KOPT-K1 (cell line): ENCODE measurements around the gene MTURN.

ENCODE experiments used
- H3K27ac ChIP-seq: fragments of 200-600 bp; sonication (generic); 2 replicates; pipeline ENCODE4 v1.5.1; 2016; ENCODE audit warnings: antibody characterized with exemption, mild to moderate bottlenecking, low read depth, low read length; ENCODE audit not compliant: poor library complexity, severe bottlenecking
- H3K36me3 ChIP-seq: fragments of 200-600 bp; sonication (generic); 2 replicates; pipeline ENCODE4 v1.5.1; 2017; ENCODE audit warnings: antibody characterized with exemption, mild to moderate bottlenecking, low read length, moderate library complexity; ENCODE audit not compliant: insufficient read depth
- H3K9me3 ChIP-seq: fragments of 200-600 bp; sonication (generic); 2 replicates; pipeline ENCODE4 v1.5.1; 2017; ENCODE audit warnings: antibody characterized with exemption, low read length, mild to moderate bottlenecking; ENCODE audit not compliant: insufficient read depth, poor library complexity, severe bottlenecking

The MTURN gene

DNA sequence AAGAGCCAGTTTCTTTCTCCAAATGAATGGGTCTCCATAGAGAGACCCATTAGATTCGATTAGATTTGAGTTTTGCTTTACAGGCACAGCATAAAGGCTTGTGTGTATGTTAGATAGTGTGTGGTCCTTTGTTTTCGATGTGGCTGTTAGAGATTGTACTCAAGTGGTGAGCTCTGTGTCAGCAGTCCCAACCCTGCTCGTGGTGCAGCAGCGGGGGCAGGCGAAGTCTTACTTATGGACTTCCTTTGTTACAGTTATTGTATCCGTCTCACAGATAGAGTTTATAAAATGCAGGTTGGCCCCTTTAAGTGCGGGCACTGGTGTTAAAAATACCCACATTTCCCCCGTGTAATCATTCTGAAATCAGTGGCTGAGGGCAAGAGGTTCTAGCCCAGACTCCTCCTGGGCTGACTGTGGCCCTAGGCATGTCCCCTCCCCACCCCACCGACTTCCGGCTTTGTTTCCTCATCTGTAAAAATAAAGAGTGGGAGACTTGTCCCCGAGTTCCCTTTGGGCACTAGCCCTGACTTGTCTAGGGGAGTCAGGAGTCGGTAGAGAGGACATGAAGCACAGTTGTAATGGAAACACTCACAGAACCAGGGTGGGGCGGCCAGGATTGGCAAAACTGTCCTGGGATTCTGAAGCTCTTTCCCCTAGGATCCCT, 28.6 kb downstream of the MTURN start:
- Histone ChIP-seq H3K27ac (no peak overlapping the region), H3K9me3 (no peaks in the 10 kb centered on the region), H3K36me3 (no peaks in the 10 kb centered on the region)

DNA sequence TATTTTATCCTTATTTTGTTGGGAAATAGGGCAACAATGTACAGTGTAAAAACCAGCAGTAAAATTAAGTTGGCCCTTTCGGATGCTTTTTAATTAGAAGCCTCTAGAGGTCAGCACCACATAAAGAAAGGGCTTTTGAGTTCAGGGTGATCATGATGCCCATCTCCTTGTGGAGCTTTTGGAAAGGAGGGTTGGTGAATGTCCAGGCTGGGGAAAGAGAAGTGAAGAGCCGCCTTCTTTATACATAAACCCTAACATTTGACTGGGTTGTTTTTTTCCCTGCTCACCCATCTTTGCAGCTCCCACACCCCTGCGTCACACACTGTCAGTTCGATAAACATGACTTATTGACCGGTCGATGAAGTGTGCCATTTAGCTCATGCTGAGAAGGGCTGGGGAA, 29.8 kb downstream of the MTURN start:
- Histone ChIP-seq H3K36me3 (no peaks in the 10 kb centered on the region), H3K9me3 (no peaks in the 10 kb centered on the region), H3K27ac (no peak overlapping the region)

GRCh38 chr7:30165590-30165989, 30.8 kb downstream of the MTURN start:
- Histone ChIP-seq H3K27ac (no peak overlapping the region), H3K36me3 (no peaks in the 10 kb centered on the region), H3K9me3 (no peaks in the 10 kb centered on the region)

GRCh38 chr7:30166155-30166840, 31.5 kb downstream of the MTURN start:
- Histone ChIP-seq H3K27ac (no peak overlapping the region), H3K9me3 (no peaks in the 10 kb centered on the region), H3K36me3 (no peaks in the 10 kb centered on the region)

- Histone ChIP-seq H3K36me3 (no peaks in the 10 kb centered on the region), H3K9me3 (no peaks in the 10 kb centered on the region), H3K27ac (no peak overlapping the region)
Measured at GRCh38 chr7:30166841-30167235, 32.1 kb downstream of the MTURN start.

GRCh38 chr7:30167901-30168300, 33.1 kb downstream of the MTURN start:
- Histone ChIP-seq H3K36me3 (no peaks in the 10 kb centered on the region), H3K27ac (no peak overlapping the region), H3K9me3 (no peaks in the 10 kb centered on the region)

- H3K27ac ChIP-seq, result no peak overlapping the region
Measured at GRCh38 chr7:30168835-30169573, 34.2 kb downstream of the MTURN start.

GRCh38 chr7:30169579-30169978, 34.8 kb downstream of the MTURN start:
- Histone ChIP-seq H3K9me3 (no peaks in the 10 kb centered on the region), H3K36me3 (no peaks in the 10 kb centered on the region), H3K27ac (no peak overlapping the region)

More at GRCh38 chr7:30168835-30169573, 34.2 kb downstream of the MTURN start:
- no peaks in the 10 kb centered on the region for H3K36me3 ChIP-seq
- H3K9me3 ChIP-seq, result no peaks in the 10 kb centered on the region

- H3K36me3 ChIP-seq, result no peaks in the 10 kb centered on the region
- H3K27ac ChIP-seq, result no peak overlapping the region
- no peaks in the 10 kb centered on the region for H3K9me3 ChIP-seq
Measured at GRCh38 chr7:30170476-30171205, 35.9 kb downstream of the MTURN start.

DNA sequence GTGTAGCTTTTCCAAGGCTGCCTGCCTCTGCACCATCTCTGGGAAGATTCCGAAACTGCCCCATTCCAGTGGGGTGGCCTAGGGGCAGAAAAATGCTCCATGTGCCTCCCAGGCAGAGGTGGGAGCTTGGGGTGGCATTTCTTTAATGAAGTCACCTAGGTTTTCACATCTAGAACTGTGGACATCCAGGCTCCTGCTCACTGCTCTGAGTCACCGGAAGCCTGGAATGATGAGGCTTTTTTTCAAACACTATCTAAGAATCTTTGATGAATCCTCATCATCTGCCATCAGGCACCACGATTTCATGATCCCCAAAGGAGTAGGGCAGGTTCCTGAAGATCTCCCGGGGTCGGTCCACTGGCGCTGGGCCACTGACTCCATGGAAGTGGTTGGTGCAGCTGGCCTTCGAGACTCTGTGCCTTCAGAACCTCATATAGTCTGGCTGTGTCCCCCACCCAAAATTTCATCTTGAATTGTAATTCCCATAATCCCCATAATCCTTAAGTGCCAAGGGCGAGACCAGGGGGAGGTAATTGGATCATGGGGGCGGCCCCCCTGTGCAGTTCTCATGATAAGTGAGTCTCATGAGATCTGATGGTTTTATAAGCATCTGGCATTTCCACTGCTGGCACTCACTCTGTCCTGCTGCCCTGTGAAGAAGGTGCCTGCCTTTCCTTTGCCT, 37.1 kb downstream of the MTURN start:
- Histone ChIP-seq H3K36me3 (no peaks in the 10 kb centered on the region), H3K9me3 (no peaks in the 10 kb centered on the region), H3K27ac (no peak overlapping the region)

- H3K36me3 ChIP-seq, result no peaks in the 10 kb centered on the region
- H3K9me3 ChIP-seq, result no peaks in the 10 kb centered on the region
- no peak overlapping the region for H3K27ac ChIP-seq
Measured at GRCh38 chr7:30172451-30172850, 37.7 kb downstream of the MTURN start.

DNA sequence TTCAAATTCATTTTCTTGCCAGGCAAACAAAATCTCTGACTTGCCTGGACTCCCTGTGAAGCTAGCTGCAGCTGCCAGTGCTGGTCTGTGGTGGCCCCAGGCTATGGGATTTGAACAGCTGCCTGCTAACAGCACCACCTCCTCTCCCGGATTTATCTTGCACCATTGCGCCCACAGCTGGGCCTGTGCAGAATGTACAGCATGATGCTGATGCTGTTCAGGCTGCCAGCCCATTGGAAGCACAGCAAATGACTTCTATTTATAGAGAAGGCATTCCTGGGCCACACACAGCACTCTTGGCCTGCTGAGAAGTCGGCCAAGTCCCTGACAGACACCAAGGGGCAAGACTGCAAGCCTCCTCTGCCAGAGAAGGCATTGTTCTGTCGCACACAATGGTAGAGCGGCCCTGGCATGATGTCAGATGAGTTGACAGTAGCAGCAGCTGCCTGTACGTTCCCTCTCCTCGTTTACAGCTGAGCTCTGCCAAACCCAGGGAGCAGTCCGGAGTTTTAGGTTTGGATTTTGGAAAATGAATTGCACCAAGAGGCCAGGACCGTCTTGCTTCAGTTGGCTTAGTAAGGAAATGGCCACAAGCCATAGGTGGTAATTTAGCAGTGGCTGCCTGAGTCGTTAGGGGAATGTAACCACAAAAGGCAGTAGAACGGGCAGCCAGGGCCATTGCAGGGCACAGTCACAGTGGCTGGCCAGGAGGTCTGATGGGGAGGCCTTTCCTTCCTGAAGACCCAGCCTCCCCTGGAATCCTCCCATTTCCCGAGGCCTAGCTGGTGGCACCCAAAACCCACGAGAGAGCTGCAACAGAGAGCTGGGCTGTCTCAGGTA, 38.5 kb downstream of the MTURN start:
- Histone ChIP-seq H3K36me3 (no peaks in the 10 kb centered on the region), H3K9me3 (no peaks in the 10 kb centered on the region), H3K27ac (no peak overlapping the region)

GRCh38 chr7:30175180-30175579, 40.4 kb downstream of the MTURN start:
- H3K36me3 ChIP-seq, result no peaks in the 10 kb centered on the region
- no peaks in the 10 kb centered on the region for H3K9me3 ChIP-seq
- no peak overlapping the region for H3K27ac ChIP-seq

DNA sequence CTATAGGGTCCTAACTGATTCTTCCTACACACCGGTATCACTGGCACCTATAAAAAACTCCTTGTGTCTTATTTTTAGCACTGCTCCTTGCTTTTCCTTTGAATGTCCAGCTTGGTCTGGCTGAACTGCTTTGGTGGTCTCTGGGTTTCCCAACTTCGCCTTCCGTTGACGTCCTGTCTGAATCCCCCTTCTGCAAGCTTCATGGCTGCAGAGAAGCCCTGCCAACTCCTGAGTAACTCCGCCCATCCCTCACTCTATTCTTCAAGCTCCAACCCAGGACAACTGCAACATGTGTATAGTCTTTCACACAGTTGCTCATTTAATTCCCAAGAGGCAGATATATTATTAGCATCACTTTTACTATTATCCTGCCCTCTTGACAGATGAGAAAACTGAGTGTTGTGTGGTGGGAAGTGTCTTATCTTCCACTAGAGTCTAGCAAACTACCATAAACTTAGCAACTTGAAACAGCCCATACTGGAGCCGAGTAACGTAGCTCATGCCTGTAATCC, 40.9 kb downstream of the MTURN start:
- Histone ChIP-seq H3K27ac (no peak overlapping the region), H3K36me3 (no peaks in the 10 kb centered on the region), H3K9me3 (no peaks in the 10 kb centered on the region)
